ENCODE results near the gene SLC39A2.
A peak's percentile ranks its signal among the peaks of the same experiment; 100 is the strongest.
"Not testable (repeated sequence)": the region's sequence is repeated elsewhere in the genome, so short reads cannot be mapped to it uniquely, and the experiment has no call there.

The SLC39A2 gene

DNA sequence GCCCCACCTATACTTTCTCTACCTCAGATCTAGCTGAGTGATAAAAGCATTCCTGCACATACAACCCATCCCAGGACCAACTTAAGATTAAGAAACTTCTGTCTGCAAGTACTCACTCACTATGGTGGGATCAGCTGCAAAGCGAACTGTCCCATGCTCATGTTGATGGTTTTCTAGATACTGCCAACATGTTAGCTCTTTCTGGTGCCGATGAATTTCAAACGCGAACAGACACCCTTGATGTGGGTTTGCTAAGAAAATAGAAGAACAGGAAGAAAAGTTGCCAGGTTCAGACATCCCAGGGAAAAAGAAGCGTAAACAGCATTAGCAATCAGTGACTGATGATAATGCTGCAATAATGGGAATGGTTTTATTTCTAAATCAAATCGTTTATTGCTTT is 1.5 kb upstream of the SLC39A2 start:
- no peak for DNase-seq

DNA sequence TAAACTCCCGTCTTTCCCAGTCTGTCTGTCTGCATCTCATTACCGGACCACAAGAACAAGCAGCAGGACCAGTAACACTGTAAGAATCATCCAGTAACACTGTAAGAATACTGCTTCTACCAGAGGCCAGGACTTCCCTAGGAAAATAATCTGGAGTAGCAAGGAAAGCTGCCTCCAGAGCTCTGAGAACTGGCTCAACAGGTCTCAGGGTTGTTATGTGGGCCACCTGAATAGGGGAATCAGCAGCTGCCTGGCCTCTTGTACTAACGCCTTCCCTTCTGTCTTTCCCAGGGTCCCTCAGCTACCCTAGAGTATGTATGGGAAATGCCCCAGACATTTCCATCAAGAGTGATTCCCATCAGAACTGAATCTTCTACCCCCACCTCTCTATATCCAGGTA is 954 bp upstream of the SLC39A2 start:
- no peak for DNase-seq

DNA sequence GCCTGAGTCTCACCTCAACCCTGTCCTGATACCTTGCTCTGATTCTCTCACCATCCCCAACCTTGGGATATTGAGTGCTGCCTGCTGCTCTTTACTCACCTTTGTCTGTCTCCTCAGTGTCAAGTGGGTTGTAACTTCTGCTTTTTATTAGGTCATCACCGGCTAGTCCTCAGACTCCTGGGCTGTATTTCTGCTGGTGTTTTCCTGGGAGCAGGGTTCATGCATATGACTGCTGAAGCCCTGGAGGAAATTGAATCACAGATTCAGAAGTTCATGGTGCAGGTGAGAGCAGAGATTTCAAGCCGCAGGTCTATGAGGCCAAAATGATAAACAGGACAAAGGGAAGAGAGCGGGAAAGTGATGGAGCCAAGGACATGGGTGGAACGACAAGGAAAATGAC is 498 bp downstream of the SLC39A2 start:
- no peak for DNase-seq

DNA sequence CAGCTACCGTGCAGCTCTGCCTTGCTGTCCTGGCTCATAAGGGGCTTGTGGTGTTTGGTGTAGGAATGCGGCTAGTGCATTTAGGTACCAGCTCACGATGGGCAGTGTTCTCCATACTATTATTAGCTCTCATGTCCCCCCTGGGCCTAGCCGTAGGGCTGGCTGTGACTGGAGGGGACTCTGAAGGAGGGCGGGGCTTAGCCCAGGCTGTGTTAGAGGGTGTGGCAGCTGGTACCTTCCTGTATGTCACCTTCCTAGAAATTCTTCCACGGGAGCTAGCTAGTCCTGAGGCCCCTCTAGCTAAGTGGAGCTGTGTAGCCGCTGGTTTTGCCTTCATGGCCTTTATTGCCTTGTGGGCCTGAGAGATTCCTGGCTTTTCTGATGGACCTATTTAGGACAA is 2.1 kb downstream of the SLC39A2 start:
- DNase-seq: no peak

DNA sequence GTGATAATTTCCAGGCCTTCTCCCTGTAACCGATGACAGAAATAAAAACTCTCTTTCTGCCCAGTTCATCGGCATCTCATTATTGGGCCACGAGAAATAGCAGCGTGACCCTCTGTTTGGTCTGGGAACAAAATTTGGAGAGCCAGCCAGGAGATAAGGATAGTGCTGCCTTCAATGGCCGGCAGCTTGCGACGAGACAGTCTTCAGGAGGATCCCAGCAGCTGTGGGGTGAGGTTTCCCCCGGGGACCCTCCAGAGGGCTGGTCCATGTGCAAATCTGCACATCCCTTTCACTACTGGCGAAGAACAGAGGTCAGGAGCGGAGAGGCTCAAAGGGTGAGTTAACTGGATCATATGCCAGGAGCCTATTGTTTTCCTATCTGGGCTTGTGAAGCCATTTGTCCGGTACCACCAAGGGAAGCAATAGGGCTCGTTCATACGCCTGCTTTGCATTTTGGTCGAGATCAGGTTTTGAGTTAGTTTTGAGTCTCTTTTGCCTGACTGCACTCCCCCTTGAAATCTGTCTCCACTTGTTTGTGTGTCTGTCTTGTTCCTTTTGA is 4.8 kb downstream of the SLC39A2 start:
- DNase-seq: no peak

DNA sequence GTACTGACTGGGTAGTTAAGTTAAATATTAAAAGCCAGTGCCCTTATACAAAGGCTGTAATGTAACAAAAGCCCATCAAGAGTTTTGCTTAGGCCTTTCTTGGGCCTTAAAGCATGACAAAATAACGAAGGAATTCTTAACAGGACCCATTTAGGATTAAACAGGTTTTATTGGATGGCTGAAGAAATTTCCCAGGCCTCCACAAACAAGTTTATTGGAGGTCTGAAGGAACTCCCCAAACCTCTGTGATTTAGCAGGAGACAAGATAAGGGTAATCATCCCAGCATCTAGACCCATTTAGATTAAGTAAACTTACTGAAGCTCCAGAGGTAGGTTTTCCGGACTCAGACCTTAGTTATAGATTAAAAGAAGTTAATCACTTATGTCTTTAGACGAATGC is 10.6 kb downstream of the SLC39A2 start:
- not testable (repeated sequence) for DNase-seq

DNA sequence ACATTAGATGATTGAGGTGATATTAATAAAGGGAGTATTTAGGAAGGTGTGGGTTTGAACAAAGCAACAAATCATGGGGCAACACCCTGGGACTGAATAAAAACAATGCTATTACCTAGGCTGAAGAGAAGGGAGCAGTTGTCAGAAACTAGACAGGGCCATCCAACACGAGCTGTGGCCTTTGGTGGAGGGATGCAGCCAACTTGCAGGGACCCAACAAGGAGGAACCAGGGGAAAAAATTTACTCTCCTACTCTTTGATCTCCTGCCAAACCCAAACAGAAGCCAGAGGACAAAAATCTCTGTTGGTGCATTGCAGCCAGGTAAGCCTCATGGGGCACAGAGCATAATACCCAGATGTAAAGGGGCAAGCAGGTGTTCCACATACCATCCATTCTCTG is 12.0 kb downstream of the SLC39A2 start:
- DNase-seq: no peak

DNA sequence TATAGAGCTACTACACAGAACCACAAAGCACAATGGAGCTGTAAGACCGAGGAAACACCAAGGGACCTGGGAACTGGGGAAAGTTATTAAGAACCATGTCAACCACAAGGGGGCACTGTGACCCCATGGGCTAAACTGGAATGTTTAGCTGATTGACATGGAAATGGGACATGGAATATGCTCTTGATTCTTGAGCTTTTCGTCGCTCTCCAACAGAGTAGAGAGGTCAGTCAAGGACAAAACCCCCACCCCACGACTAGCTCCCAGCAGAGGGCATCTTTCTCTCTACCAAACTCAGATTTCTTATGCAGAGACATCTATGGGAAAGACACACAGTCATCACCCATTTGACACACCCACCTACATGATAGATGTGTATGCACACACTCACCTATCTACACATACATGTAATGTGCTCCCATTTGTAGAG is 15.7 kb downstream of the SLC39A2 start:
- peak; percentile 71 to 98 for DNase-seq

DNA sequence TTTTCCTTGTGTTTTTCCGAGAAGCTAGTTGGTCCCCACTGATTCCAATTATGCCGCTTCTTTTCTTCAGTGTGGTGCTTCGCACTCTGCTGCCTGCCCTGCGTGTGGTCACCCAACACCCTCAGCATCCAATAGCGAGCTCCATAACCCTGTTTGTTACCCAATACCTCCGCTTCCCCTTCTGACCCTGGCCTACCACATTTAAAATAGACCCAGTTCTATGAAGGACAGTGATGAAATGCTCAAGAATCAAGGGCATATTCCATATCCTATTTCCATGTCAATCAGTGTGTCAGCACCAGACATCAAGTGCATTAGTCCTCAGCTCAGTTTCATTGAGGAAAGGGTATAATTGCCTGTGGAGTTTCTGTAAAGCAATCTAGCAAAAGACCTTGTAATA is 16.2 kb downstream of the SLC39A2 start:
- peak; percentile 42 to 56 for DNase-seq

DNA sequence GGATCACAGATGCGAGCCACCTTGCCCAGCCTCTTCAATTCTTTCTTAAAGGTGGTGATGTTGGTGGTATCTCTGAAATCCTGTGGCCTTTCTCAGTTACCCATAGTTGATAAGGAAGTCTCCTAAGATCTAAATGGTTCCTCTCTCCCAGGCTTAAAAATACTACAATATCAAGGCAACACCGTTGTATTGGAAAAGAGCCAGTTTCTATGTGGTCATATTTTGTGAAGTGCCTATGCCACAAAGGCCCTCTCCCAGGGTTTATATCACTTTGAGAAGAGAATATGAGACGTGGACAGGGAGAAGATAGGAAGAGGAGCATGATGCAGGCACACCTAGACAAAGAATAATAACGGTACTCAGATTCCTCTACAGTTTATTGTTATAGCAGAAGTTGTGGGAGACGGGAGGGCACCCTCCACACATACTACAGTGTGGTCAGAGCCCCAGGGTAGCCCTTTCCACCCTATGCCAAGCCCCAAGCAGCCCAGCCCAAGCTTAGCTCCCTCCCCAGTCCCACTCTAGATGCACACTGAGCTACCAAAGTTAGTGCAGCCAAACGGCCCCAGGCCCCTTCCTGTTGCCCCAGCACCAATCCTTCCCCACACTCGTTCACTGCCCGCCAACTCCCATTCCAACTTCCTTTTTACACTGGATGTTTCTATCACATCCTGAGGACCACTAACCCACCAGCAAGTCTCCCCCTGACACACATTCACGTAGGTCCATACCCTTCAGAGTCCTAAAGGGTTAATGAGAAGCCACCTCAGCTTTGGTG is 17.5 kb downstream of the SLC39A2 start:
- no peak for DNase-seq

DNA sequence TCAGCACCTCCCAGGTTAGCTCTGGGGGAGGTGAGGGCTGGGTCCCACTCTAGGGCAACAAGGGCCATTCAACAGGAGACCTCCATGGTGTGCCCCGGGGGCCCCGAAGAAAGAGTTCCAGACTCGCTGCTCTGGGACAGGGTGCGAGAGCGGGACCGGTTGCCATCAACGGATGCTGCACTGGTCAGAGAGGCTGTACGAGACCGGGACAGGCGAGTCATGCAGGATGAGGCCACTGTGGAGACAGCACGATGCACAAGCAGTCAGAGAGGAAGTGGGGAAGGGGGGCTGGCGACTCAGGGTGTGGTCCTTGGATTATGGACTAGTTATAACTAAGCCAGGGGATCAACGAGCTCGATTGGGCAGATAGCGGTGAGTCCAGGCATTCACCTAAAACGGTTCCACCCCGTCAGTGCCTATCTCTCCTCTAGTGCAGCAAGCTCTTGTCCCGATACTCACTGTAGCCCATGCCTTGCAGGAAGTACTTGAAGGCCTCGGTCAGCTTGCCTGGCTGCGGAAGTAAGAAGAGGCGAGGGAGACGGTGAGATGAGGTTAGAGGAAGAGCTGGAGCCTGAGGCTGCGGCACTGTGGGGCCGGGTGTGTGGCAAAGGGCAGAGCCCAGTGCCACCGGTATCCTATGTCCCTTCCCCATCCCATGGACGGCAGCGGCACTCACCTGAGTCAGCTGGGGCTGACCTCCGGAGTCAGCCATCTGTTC is 18.6 kb downstream of the SLC39A2 start:
- DNase-seq: peak in 1 of 2 donors; percentile 39

DNA sequence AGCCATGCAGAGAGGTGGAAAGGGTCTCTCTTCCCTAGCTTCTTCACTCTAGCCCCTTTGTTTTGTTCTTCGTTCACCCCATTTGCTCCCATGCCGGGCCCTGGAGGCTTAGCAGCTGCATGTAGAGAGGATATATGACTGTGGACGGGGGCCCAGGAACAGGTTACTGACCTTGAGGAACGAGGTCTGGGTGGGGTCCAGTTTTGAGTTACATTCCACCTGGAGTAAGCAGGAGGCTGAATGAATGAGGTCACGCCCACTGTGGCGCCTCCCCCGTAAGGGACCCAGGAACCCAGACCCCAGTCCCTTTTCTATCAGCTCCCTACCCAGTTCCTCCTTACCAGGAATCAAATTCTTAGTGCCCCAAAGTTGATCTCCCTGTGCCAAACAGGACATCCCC is 19.2 kb downstream of the SLC39A2 start:
- DNase-seq: no peak

DNA sequence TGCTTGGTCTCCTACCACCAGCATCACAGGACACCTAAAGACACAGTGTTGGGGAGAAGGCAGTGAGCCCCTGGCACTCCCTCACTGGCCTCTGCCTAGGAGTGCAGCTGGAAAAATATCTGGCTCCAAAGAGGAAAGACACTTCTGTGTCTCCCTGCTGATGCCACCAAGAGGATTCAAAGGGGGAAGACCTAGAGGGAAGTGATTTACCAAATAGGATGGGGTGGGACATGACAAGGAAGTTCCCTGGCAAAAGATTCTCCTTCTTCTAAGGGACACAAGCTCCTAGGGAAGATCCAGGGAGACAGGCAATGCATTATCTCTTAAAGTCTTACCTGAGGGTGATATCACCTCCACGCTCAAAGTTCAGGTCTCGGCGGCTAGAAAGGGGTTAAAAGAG is 19.7 kb downstream of the SLC39A2 start:
- peak in 1 of 2 donors; percentile 49 for DNase-seq

DNA sequence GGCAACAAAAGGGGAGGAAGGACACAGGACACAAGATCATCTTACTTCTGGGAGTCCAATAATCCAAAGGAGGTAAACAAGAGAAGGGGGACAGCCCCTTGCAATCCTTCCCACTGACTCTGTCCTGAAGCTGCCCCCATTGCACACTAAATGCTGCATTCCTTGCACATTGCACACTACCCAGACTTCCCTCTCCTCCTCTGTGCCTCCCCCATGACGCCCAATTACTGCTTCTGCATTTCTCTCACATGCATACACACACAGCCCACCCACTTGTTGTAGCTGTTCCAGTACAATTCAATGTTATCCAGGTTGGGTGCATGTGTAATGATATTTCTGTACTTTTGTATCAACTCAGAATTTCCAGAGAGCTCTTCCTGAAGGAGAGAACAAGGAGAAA is 20.3 kb downstream of the SLC39A2 start:
- DNase-seq: peak; percentile 52 to 61

DNA sequence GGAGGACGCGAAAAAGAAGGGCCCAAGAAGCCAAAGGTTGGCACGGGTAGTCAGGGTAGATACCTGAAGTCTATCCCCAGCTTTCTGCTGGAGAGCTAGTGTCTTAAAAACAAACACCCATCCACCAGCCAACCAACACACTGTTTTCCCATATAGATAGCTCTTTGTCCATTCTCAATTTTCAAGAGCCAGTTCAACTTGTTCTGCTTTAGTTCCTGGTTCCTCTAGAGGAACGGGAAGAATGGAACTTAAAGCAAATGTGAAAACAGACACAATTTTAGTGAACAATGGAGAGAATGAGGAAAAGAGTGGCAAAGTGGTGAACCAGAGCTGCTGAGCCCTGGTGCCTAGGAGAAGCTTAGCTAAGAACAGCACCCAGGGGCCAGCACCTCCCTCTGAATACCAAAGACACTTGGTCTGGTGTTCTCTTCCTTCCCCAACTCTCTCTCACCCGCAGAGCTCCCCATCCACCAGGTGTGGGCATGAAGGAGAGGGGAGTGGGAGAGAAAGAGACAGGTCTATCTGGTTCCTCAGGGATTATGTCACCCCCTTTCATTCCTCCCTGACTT is 22.0 kb downstream of the SLC39A2 start:
- DNase-seq: no peak

DNA sequence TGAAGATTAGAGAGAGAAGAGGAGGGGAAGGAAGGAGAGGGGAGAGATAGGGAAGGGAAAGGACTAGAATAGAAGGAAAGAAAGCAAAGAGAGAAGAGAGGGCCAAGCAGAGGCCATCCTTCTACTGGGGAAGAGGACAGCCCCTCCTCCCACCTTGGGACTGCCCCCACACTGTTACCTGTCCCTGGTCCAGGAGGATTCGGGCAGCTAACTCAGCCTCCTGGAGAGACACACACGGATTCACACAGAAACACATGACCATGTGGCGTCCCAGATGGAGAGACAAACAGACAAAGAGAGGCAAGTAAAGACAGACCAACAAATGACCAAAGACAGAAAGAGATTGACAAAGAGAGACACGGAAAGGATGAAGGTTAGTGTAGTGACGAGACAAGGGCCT is 23.6 kb downstream of the SLC39A2 start:
- DNase-seq: no peak

DNA sequence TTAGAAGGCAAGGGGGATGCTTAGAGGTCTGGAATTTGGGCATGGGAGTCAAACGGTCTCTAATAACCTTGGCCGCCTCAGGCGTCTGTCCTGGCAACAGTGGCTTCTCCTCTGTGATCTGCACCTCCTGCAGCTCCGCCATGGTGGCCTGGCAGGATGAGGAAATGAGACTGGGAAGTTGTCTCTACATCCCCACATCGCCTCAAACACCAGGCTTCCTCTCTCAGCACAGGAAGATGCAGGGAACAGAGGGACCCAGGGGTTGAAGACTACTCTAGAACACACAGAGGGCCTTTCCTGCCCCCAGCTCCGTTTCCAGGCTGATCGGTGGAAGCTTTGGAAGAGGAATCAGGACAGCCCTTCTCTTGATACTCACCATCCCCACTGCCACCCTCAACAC is 24.1 kb downstream of the SLC39A2 start:
- DNase-seq: peak; percentile 38 to 42

DNA sequence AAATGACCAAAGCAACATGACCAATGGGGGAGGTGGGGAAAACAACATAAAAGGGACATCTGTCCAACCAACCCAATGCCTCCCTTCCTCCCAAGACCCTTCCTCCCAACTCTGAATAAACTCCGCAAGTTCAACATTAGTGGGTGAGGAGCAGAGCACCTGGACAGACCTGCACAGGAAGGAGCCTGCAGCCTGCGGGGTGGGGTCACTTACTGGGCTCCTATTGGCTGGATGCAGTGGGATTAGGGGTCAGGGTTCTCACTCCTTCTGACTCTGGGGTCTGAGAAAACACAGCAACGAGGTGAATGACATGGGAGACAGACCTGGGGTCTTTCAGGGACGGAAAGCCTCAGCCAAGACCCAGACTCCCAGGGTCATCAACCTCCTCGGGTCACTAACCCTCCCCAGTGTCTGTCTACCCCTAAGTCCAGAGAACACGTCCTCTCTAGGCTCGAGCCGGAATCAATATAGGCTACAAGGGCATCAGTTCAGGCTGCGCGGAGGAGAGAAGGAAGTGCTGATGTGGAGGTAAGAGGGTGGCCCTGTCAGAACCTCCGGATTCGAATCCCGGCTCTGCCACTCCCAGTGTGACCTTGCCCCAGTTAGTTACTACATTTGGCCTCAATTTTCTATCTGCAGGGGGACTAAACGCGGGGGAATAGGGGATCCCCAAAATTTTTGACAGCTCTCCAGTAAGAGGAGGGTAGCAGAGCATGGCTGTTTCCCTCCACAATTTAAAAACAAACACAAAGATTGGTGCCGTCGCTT is 24.9 kb downstream of the SLC39A2 start:
- no peak for DNase-seq

DNA sequence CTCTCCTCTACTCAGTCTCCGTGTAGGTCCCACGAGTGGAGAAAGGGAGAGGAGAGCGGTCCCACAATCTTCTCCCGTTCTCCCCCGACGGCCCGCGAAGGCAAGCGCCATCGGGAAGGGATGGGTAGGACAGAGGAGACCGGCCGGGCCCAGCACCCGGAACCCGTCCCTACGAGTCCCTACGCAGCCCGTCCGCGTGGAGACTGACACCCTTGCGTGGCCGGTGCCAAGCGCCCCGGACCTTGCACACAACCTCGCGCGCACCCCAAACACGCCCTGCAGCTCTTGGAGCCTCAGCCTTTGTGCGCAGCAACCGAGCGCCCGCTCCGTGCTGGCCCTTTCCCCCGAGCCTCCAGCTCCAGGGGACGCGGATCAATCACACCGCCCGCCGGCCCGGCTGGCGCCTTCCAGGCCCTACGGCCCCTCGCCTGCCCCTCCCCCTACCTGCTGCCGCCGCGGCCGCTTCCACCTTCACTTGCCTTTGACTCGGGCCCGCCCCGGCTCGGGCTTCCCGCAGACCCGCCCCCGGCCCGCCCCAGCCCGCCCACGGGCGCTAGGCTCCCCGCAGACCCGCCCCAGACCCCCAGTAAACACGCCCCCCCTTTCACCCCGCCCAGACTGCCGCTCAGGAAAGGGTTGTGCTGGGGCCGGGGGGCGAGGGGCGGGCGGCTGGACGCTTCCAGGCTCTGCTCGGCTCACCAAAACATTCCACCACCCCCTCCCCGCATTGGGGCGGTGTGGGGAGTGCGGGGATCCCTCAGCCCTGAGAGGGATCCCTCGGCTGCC is 25.7 kb downstream of the SLC39A2 start, which contains the start of gene NDRG2:
Gene NDRG2, minus strand, starts transcription at position 477 of the 786 bp plus-strand sequence. CDS start 1,746 bp downstream, outside the sequence.
- no peak for DNase-seq

DNA sequence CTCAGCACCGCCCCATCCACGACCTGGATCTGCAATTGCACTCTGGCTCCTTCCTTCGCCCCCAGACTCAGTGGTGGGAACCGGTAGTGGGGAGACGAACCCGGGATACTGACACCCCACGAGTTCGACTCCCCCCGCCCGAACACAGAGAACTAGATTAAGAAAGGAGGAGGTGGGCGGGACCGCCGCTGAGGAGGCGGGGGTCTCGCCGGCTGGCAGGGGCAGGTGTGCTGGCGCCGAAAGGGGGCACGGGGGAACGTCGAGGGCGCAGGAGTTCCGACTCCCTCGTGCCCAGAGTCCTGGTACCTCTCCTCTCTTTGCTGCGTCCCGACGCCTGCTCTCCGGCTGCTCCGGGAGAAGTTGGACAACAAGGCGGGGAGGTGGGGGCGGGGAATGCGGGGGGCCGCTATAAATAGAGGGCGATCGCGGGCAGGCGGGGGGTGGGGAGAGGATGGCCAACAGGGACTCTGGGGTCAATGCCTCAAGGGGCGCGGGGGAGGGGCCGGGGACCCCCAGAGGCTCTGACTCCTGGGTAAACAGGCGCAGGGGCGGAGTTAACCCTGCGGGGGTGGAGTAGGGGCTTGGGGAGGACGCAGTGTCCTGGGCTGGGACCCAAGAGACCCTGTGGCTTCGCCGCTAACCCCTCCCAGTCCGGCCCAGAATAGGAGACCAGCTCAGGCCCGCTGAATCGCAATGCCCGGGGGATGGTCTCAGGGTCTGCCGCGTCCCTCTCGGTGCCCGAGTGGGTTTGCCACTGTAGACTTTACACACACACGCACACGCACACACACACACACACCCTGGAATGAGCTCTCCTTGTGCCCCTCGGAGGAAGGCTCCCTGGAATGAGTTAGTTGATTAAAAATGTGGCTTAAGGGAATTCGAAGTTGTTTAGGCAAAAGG is 26.5 kb downstream of the SLC39A2 start:
- no peak for DNase-seq

All from inflammatory macrophage treated with lipopolysaccharide for 1 hour (primary cell).